Suprapubic skin (tissue), 4 donors: Measurements from ENCODE around the gene KRT17. TPM values are rescaled to one million over a fixed set of nuclear protein-coding genes. Genes with fewer than 3 reads are reported as not detected.

Source experiments
- DNase-seq, 2 donors: peaks; one replicate each; pipeline ENCODE4 v3.0.0-alpha.2; 2019; ENCODE audit warnings: low spot score in 2 of 2
- H3K27ac ChIP-seq: fragments of 200-600 bp; sonication (generic); one replicate; pipeline ENCODE4 v1.5.1; 2019
- H3K27me3 ChIP-seq: fragments of 200-600 bp; sonication (generic); one replicate; pipeline ENCODE4 v1.5.1; 2019
- H3K36me3 ChIP-seq: fragments of 200-600 bp; sonication (generic); one replicate; pipeline ENCODE4 v1.5.1; 2019
- H3K4me1 ChIP-seq: fragments of 200-600 bp; sonication (generic); one replicate; pipeline ENCODE4 v1.5.1; 2019
- H3K4me3 ChIP-seq: fragments of 200-600 bp; sonication (generic); one replicate; pipeline ENCODE4 v1.5.1; 2019; ENCODE audit warnings: mild to moderate bottlenecking
- H3K9me3 ChIP-seq: fragments of 200-600 bp; sonication (generic); one replicate; pipeline ENCODE4 v1.5.1; 2019
- CTCF ChIP-seq, 2 donors: fragments of 200-600 bp in 1 of 2; fragments of 450-650 bp in 1 of 2; sonication (generic) in 1 of 2; IDR thresholded peaks; one replicate each; pipeline ENCODE4 v1.5.1; 2016 to 2019; ENCODE audit warnings: antibody characterized with exemption in 2 of 2, mild to moderate bottlenecking in 1 of 2, moderate library complexity in 1 of 2
- EP300 ChIP-seq: sonication (generic); formaldehyde crosslinking; IDR thresholded peaks from one replicate; pipeline ENCODE4 v1.6.1; 2017; ENCODE audit warnings: antibody characterized with exemption
- POLR2A ChIP-seq, 2 donors: fragments of 450-650 bp; IDR thresholded peaks; one replicate each; pipeline ENCODE4 v1.6.1; 2017; ENCODE audit warnings: antibody characterized with exemption in 2 of 2, mild to moderate bottlenecking in 2 of 2, moderate library complexity in 2 of 2
- POLR2AphosphoS5 ChIP-seq, 3 donors: sonication (generic); formaldehyde crosslinking; IDR thresholded peaks; one replicate each; pipeline ENCODE4 v1.6.1; 2017; ENCODE audit warnings: antibody characterized with exemption in 3 of 3
- WGBS: methylation state at CpG from one replicate; pipeline ENCODE4 v1.1.5; 2018; 5-methylcytosine and 5-hydroxymethylcytosine counted together
- total RNA-seq, 4 donors: library from RNA; depleted of rRNA; stranded (reverse); fragments of >200 nt; gene quantifications; one replicate each; pipeline ENCODE4 v1.1.0, GENCODE V29; 2016

Gene KRT17
- total RNA-seq, 4 donors from 2014 or later, result 434 to 2,751 (median 1,314) TPM

- Histone ChIP-seq H3K27me3 (peaks cover 25% of the 10 kb centered on the region), H3K27ac (no peak overlapping the region), H3K9me3 (no peaks in the 10 kb centered on the region), H3K4me3 (no peak overlapping the region), H3K36me3 (no peaks in the 10 kb centered on the region), H3K4me1 (peaks cover 14% of the 10 kb centered on the region)
- 65% methylated on average over 3 of the region's 3 CpGs for WGBS
- DNase-seq, result no peak
- TF ChIP-seq POLR2AphosphoS5 (IDR thresholded peaks at IDR 0.05) (no peak), POLR2A (IDR thresholded peaks at IDR 0.05) (no peak), EP300 (no peak)
Observed at GRCh38 chr17:41575336-41575735, 49.0 kb downstream of the KRT17 start.

DNA sequence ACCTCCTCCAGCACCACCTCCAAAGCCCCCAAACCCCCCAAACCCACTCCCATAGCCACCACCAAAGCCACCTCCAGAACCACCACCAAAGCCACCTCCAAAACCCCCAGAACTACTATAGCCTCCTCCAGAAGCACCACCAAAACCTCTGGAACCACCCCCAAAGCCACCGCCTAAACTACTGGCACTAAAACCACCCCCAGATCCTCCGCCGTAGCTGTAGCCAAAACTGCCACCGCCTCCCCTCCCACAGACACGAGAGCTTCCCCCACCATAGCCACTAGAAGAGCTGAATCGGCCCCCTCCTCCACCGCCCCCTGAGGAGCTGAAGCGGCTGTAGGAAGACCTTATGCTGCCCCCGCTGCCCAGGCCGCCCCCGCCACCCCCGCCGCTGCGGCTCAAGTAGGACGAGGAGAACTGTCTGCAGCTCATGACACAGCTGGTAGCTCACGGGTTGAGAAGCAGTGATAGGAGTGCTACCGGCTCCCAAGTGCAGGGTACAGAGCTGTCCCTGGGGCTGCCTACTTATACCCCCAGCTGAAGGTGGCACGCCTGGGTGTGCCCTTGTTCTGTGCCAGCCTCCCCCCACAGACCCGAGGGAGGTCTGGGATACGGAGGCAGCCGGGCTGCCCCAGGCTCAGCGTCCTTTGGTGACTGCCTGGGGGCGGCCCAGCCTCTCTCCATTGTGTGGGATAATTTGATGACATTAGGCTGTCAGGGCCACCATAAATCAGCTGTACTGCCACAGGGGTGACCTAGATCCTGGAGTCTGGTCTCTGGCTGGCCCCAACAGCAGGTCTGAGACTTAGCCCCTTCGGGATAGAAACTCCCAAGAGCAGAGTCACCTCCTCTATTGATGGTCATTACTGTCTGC lies 52.6 kb downstream of the KRT17 start, which contains the start of gene KRT9:
Gene KRT9, minus strand, starts transcription at position 499 of the 874 bp plus-strand sequence. Its CDS starts 67 bp downstream, at position 432.
- WGBS, result 67% methylated on average over 15 of the region's 24 CpGs
- no peaks in the 10 kb centered on the region for H3K9me3 ChIP-seq
- DNase-seq, result no peak
- no peak within 1 kb of the TSS for H3K27ac ChIP-seq
- peaks cover under 1% of the 10 kb centered on the region for H3K4me1 ChIP-seq
- TF ChIP-seq CTCF (IDR thresholded peaks at IDR 0.05), result no peak
- no peak for TF ChIP-seq POLR2A (IDR thresholded peaks at IDR 0.05)
- no peak for TF ChIP-seq POLR2AphosphoS5 (IDR thresholded peaks at IDR 0.05)
- TF ChIP-seq EP300, result no peak
- H3K4me3 ChIP-seq, result no peak within 1 kb of the TSS
- peaks cover 24% of the 10 kb centered on the region for H3K27me3 ChIP-seq
- H3K36me3 ChIP-seq, result no peaks in the 10 kb centered on the region

Other genes with a start within 250 kb of the KRT17 start
- gene KRT34, start 242.3 kb downstream of the KRT17 start, total RNA-seq, result 100 to 1,000 TPM in 1 of 4 donors, 10 to 100 TPM in 2, under 1 TPM in 1; 0.56 to 117 (median 22.2) TPM
- gene KRT31, start 227.0 kb downstream of the KRT17 start, total RNA-seq, result 100 to 1,000 TPM in 1 of 4 donors, 10 to 100 TPM in 3; 38.5 to 618 (median 84.8) TPM
- gene KRT37, start 200.0 kb downstream of the KRT17 start, total RNA-seq, result 1 to 10 TPM in 1 of 4 donors, under 1 TPM in 1, not detected in 2; 0.53 to 7.1 TPM
- gene KRT38, start 183.6 kb downstream of the KRT17 start, total RNA-seq, result 10 to 100 TPM in 1 of 4 donors, 1 to 10 TPM in 2, not detected in 1; 1.6 to 21.6 (median 3.9) TPM
- gene KRT32, start 157.2 kb downstream of the KRT17 start, total RNA-seq, result 10 to 100 TPM in 3 of 4 donors, under 1 TPM in 1; 0.40 to 71.2 (median 14.8) TPM
- gene KRT35, start 143.4 kb downstream of the KRT17 start, total RNA-seq, result 100 to 1,000 TPM in 1 of 4 donors, 10 to 100 TPM in 2, 1 to 10 TPM in 1; 2.5 to 156 (median 38.8) TPM
- 1 to 10 TPM in 2 of 4 donors, under 1 TPM in 1, not detected in 1; 0.79 to 3.9 (median 1.2) TPM for gene KRT36, start 134.7 kb downstream of the KRT17 start, total RNA-seq
- gene KRT13, start 119.0 kb downstream of the KRT17 start, total RNA-seq, result under 1 TPM in 1 of 4 donors, not detected in 3; 0.51 TPM
- gene KRT15, start 105.7 kb downstream of the KRT17 start, total RNA-seq, result 1,000 to 10,000 TPM in 3 of 4 donors, 100 to 1,000 TPM in 1; 690 to 2,507 (median 1,431) TPM
- 100 to 1,000 TPM; 180 to 307 (median 215) TPM for gene KRT19, start 96.3 kb downstream of the KRT17 start, total RNA-seq
- 1 to 10 TPM in 1 of 4 donors, under 1 TPM in 3; 0.68 to 1.6 (median 0.82) TPM for gene KRT9, start 52.5 kb downstream of the KRT17 start, total RNA-seq
- gene KRT14, start 37.7 kb downstream of the KRT17 start, total RNA-seq, result over 10,000 TPM in 2 of 4 donors, 1,000 to 10,000 TPM in 2; 7,400 to 12,534 (median 10,685) TPM
- 100 to 1,000 TPM in 3 of 4 donors, 10 to 100 TPM in 1; 65.7 to 772 (median 341) TPM for gene KRT16, start 11.8 kb downstream of the KRT17 start, total RNA-seq
- 100 to 1,000 TPM; 238 to 471 (median 430) TPM for gene EIF1, start 64.3 kb upstream of the KRT17 start, total RNA-seq
- gene GAST, start 87.8 kb upstream of the KRT17 start, total RNA-seq, result not detected
- 1 to 10 TPM; 1.0 to 9.3 (median 1.2) TPM for gene HAP1, start 110.1 kb upstream of the KRT17 start, total RNA-seq
- 1,000 to 10,000 TPM; 1,107 to 2,369 (median 1,992) TPM for gene JUP, start 162.1 kb upstream of the KRT17 start, total RNA-seq
- 10 to 100 TPM in 1 of 4 donors, 1 to 10 TPM in 3; 8.5 to 18.6 (median 9.2) TPM for gene P3H4, start 187.4 kb upstream of the KRT17 start, total RNA-seq
- 10 to 100 TPM; 11.7 to 14.8 (median 12.4) TPM for gene FKBP10, start 188.4 kb upstream of the KRT17 start, total RNA-seq
- 10 to 100 TPM; 21.6 to 41.2 (median 30.7) TPM for gene NT5C3B, start 211.7 kb upstream of the KRT17 start, total RNA-seq
- gene KLHL10, start 213.2 kb upstream of the KRT17 start, total RNA-seq, result under 1 TPM in 1 of 4 donors, not detected in 3; 0.30 TPM
- gene KLHL11, start 240.8 kb upstream of the KRT17 start, total RNA-seq, result 10 to 100 TPM; 19.6 to 27.9 (median 21.4) TPM